ENCODE results near the gene NRIP1. TPM values are rescaled to one million over a fixed set of nuclear protein-coding genes. Genes with fewer than 3 reads are reported as not detected.

Gene NRIP1
- total RNA-seq, 4 donors from 2014 or later = 38.5 to 63.7 (median 55.6) TPM

DNA sequence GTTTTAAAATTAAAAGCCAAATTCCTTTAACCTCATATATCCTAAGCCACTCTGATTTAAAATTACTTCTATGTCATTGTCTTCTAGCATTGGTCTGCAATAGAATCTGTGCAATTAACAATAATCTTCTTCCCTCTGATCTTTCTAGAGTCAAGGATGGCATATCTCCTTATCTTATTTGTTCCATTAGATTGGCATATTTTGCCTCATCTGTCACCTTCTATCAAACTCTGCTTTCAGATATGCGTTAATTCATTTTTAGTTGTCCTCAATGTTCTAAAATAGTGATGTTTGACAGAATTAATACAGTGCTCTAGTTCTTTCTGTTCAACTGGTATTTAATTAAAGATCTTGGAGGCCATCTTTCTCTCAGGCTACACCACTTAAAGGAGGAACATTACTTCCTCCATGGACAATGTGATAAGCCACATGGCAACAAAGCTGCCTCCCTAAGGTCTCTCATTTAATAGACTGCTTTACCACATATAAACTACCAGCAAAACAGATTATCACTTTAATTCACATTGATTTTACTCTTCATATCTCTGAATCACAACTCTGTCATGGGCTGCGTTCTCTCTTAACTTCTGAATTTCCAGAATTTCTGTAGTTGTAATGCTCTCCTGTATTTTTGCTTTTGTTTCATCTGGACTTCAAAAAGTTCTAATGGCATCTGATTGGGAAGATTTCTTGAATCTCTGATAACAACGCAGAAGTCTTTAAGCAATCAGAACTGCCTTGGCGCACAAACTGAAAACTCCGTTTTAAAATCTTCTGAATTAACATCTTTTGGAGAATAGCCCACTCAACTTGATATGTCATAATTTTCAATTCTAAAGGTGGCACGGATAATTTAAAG lies 2.8 kb downstream of the NRIP1 start:
- peak overlapping the region in 3 of 4 donors; percentile 93 to 99 (median 99) for H3K4me3 ChIP-seq
- H3K4me1 ChIP-seq = peaks cover 7 to 67% (median 58%) of the 10 kb centered on the region in 4 donors
- H3K27me3 ChIP-seq = no peaks in the 10 kb centered on the region
- intact Hi-C loops (cut with DNase I; ENCODE audit: low total_unique reads) (loop anchor here (5.0 kb wide), 1 partner anchor 195 kb away; no protein-coding TSS in a partner anchor), in situ Hi-C loops (cut with MboI; ENCODE audit: low pct_ligation_motif_present in 1 of 4, low pct_unique_long_range_greater_than_20kb in 1 of 4, low sequenced_read_pairs in 3 of 4) (loop anchor here in 3 of 4 donors (10.0 to 25.0 kb wide), 4 partner anchors 187 to 675 kb away; partner anchors contain the start of gene USP25 (in 1 of the 3))
- peak overlapping the region; percentile 98 to 100 (median 100) for H3K27ac ChIP-seq
- no peaks in the 10 kb centered on the region for H3K9me3 ChIP-seq
- no peak for TF ChIP-seq EP300 (IDR thresholded peaks at IDR 0.05; ENCODE audit: low read depth)
- TF ChIP-seq POLR2AphosphoS5 (IDR thresholded peaks at IDR 0.05) = no peak
- no peak for TF ChIP-seq POLR2A (IDR thresholded peaks at IDR 0.05)
- TF ChIP-seq, protein P1, sequence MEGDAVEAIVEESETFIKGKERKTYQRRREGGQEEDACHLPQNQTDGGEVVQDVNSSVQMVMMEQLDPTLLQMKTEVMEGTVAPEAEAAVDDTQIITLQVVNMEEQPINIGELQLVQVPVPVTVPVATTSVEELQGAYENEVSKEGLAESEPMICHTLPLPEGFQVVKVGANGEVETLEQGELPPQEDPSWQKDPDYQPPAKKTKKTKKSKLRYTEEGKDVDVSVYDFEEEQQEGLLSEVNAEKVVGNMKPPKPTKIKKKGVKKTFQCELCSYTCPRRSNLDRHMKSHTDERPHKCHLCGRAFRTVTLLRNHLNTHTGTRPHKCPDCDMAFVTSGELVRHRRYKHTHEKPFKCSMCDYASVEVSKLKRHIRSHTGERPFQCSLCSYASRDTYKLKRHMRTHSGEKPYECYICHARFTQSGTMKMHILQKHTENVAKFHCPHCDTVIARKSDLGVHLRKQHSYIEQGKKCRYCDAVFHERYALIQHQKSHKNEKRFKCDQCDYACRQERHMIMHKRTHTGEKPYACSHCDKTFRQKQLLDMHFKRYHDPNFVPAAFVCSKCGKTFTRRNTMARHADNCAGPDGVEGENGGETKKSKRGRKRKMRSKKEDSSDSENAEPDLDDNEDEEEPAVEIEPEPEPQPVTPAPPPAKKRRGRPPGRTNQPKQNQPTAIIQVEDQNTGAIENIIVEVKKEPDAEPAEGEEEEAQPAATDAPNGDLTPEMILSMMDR (IDR thresholded peaks at IDR 0.05) = no peak
- no peaks in the 10 kb centered on the region for H3K36me3 ChIP-seq
- WGBS, 2 donors (ENCODE audit: low coverage in 1 of 2) = 34 to 43% methylated on average over 4 to 6 of the region's 6 CpGs
- DNase-seq = no peak

DNA sequence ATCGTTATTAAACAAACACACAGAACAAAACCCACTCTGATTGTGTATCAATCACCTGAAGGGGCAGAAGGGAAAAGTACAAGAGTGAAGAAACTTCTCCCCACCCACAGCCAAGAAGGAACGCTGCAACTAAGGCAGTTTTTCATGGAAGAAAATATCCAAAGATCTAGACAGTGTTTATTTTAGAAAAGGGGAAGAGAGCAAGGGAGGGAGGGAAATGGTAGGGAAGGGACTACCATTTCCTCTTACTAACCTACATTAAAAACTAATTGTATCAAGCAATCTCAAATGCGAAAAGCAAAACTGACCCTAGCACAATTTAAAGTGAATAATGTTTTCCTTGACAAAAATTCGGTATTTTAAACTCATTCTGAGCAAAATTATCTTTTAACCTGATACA lies 3.5 kb downstream of the NRIP1 start:
- Histone ChIP-seq H3K27ac (peak overlapping the region; percentile 6 to 100 (median 100)), H3K27me3 (no peaks in the 10 kb centered on the region), H3K36me3 (no peaks in the 10 kb centered on the region), H3K4me1 (peaks cover 7 to 68% (median 62%) of the 10 kb centered on the region in 4 donors), H3K4me3 (peak overlapping the region in 2 of 4 donors; percentile 99), H3K9me3 (no peaks in the 10 kb centered on the region)
- intact Hi-C loops (cut with DNase I; ENCODE audit: low total_unique reads) (loop anchor here (5.0 kb wide), 1 partner anchor 194 kb away; no protein-coding TSS in a partner anchor), in situ Hi-C loops (cut with MboI; ENCODE audit: low pct_ligation_motif_present in 1 of 4, low pct_unique_long_range_greater_than_20kb in 1 of 4, low sequenced_read_pairs in 3 of 4) (loop anchor here in 3 of 4 donors (10.0 to 25.0 kb wide), 4 partner anchors 186 to 676 kb away; partner anchors contain the start of gene USP25 (in 1 of the 3))
- TF ChIP-seq, protein P1 (IDR thresholded peaks at IDR 0.05) = no peak
- TF ChIP-seq POLR2AphosphoS5 (IDR thresholded peaks at IDR 0.05) (no peak), EP300 (IDR thresholded peaks at IDR 0.05; ENCODE audit: low read depth) (no peak), POLR2A (IDR thresholded peaks at IDR 0.05) (no peak)
- WGBS, 2 donors (ENCODE audit: low coverage in 1 of 2) = 19 to 29% methylated on average over 4 of the region's 4 CpGs
- DNase-seq = no peak

DNA sequence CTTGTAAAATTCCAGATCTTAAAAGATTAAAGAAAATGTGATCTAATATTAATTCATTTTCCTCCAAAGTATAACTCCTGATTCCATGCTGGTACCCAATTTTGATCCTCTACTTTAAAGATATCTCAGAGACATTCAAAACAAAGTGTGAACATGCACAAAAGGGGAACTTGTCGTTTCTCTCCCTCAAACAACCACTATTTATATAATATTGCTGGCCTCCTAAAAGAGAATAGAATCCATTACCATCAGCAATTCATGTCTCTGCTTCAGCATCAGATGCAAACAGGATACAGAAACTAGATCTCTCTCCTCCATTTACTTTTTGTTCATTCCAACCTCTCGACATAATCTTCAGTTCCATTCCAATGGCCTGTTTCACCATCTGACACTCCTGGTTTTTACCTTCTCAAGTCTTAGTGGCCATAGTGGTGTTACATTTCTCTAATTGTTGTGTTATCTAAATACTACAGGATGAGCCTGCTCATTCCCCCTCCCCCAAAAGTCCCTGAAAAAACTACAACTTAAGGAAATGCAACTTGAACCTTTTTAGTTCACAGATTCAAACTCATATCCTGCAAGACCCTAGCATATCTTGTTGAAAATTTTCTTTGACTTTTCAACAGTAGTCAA lies 4.1 kb downstream of the NRIP1 start:
- Histone ChIP-seq H3K4me3 (peak overlapping the region in 1 of 4 donors; percentile 99), H3K36me3 (no peaks in the 10 kb centered on the region), H3K4me1 (peaks cover 7 to 75% (median 67%) of the 10 kb centered on the region in 4 donors), H3K27me3 (no peaks in the 10 kb centered on the region), H3K9me3 (no peaks in the 10 kb centered on the region), H3K27ac (peak overlapping the region; percentile 6 to 100 (median 100))
- intact Hi-C loops (cut with DNase I; ENCODE audit: low total_unique reads) = loop anchor here (1.0 to 5.0 kb wide), 2 partner anchors 11 to 193 kb away; no protein-coding TSS in a partner anchor
- WGBS, 2 donors (ENCODE audit: low coverage in 1 of 2) = 20 to 30% methylated on average over 2 of the region's 2 CpGs
- no peak for DNase-seq
- TF ChIP-seq POLR2A (IDR thresholded peaks at IDR 0.05) (no peak), POLR2AphosphoS5 (IDR thresholded peaks at IDR 0.05) (no peak), EP300 (IDR thresholded peaks at IDR 0.05; ENCODE audit: low read depth) (no peak)
- TF ChIP-seq, protein P1 (IDR thresholded peaks at IDR 0.05) = no peak
- in situ Hi-C loops (cut with MboI; ENCODE audit: low pct_ligation_motif_present in 1 of 4, low pct_unique_long_range_greater_than_20kb in 1 of 4, low sequenced_read_pairs in 3 of 4) = loop anchor here in 3 of 4 donors (10.0 to 25.0 kb wide), 4 partner anchors 186 to 677 kb away; partner anchors contain the start of gene USP25 (in 1 of the 3)

DNA sequence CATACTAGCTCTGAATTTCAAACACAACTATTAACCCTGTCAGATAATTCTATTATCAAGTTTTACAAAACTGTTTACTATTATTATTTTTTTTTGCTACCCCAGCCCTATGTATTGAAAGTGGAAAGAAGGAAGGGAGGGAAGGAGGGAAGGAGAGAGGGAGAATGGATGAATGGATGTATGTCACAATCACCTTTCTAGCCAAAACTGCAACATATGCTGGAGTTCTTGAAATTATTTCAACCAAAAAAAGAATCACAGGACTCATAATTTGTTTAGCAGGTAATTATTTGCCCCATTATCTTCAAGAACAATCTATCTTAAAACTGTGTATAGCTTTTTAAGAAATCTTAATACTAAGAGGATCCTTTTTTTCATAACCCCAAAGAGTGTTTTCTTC lies 5.4 kb downstream of the NRIP1 start:
- Histone ChIP-seq H3K36me3 (no peaks in the 10 kb centered on the region), H3K9me3 (no peaks in the 10 kb centered on the region), H3K27me3 (no peaks in the 10 kb centered on the region), H3K27ac (peak overlapping the region; percentile 65 to 100 (median 88)), H3K4me3 (no peak overlapping the region), H3K4me1 (peaks cover 7 to 87% (median 78%) of the 10 kb centered on the region in 4 donors)
- intact Hi-C loops (cut with DNase I; ENCODE audit: low total_unique reads) (no loop called here), in situ Hi-C loops (cut with MboI; ENCODE audit: low pct_ligation_motif_present in 1 of 4, low pct_unique_long_range_greater_than_20kb in 1 of 4, low sequenced_read_pairs in 3 of 4) (loop anchor here in 2 of 4 donors (25.0 kb wide), 3 partner anchors 197 to 678 kb away; partner anchors contain the start of gene USP25 (in 1 of the 2))
- DNase-seq = no peak
- TF ChIP-seq POLR2A (IDR thresholded peaks at IDR 0.05) (no peak), POLR2AphosphoS5 (IDR thresholded peaks at IDR 0.05) (no peak), EP300 (IDR thresholded peaks at IDR 0.05; ENCODE audit: low read depth) (no peak)
- TF ChIP-seq, protein P1 (IDR thresholded peaks at IDR 0.05) = no peak

Measured in transverse colon (tissue), 4 donors.